Gastrocnemius medialis (tissue), 4 donors: Measurements from ENCODE around the gene PDIA3.

Source experiments
- POLR2A ChIP-seq, 2 donors: fragments of 450-650 bp; IDR thresholded peaks; one replicate each; pipeline ENCODE4 v1.6.1; 2017; ENCODE audit warnings: antibody characterized with exemption in 2 of 2, mild to moderate bottlenecking in 2 of 2, moderate library complexity in 2 of 2
- TF ChIP-seq, protein P1 (sequence below), 5 experiments: fragments of 450-650 bp in 3 of 5; fragments of 200-600 bp in 2 of 5; sonication (generic) in 2 of 5; IDR thresholded peaks in 4 of 5; conservative IDR thresholded peaks in 1 of 5; 1 replicate in 4 of 5; 2 replicates in 1 of 5; pipeline ENCODE4 v1.5.1; 2016 to 2019; ENCODE audit warnings: antibody characterized with exemption in 5 of 5, mild to moderate bottlenecking in 3 of 5, moderate library complexity in 3 of 5

DNA sequence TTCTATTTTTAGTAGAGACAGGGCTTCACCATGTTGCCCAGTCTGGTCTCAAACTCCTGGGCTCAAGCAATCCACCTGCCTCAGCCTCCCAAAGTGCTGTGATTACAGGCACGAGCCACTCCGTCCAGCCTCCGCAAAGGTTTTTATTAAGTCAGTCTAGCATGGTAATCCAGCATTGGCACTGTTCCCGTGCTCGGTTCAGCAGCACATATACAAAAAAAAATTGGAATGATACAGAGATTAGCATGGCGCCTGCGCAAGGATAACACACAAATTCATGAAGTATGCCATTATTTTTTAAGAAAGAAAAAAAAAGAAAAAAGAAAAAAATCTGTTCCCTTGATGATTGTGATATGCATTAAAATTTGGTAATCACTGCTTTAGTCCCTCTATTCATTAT lies 44.1 kb upstream of the PDIA3 start:
- TF ChIP-seq, protein P1, sequence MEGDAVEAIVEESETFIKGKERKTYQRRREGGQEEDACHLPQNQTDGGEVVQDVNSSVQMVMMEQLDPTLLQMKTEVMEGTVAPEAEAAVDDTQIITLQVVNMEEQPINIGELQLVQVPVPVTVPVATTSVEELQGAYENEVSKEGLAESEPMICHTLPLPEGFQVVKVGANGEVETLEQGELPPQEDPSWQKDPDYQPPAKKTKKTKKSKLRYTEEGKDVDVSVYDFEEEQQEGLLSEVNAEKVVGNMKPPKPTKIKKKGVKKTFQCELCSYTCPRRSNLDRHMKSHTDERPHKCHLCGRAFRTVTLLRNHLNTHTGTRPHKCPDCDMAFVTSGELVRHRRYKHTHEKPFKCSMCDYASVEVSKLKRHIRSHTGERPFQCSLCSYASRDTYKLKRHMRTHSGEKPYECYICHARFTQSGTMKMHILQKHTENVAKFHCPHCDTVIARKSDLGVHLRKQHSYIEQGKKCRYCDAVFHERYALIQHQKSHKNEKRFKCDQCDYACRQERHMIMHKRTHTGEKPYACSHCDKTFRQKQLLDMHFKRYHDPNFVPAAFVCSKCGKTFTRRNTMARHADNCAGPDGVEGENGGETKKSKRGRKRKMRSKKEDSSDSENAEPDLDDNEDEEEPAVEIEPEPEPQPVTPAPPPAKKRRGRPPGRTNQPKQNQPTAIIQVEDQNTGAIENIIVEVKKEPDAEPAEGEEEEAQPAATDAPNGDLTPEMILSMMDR (IDR thresholded peaks at IDR 0.05 in 4 of 5, conservative IDR thresholded peaks at IDR 0.05 in 1 of 5) = no peak
- no peak for TF ChIP-seq POLR2A (IDR thresholded peaks at IDR 0.05)
